HFFc6 (cell line): Measurements from ENCODE around the gene SMG6. TPM values are rescaled to one million over a fixed set of nuclear protein-coding genes. Genes with fewer than 3 reads are reported as not detected.
"Not testable (repeated sequence)": the region's sequence is repeated elsewhere in the genome, so short reads cannot be mapped to it uniquely, and the experiment has no call there.

ENCODE experiments used
- DNase-seq: peaks from one replicate; pipeline ENCODE4 v3.0.0-alpha.2; 2018
- H3K27ac Mint-ChIP-seq: 2 replicates; pipeline ENCODE4 v1.8.0; 2020; ENCODE audit warnings: mild to moderate bottlenecking, mixed read lengths
- H3K27me3 Mint-ChIP-seq: 2 replicates; pipeline ENCODE4 v1.8.0; 2021; ENCODE audit warnings: mild to moderate bottlenecking, moderate library complexity, mixed read lengths; ENCODE audit not compliant: insufficient read depth
- H3K36me3 Mint-ChIP-seq: 2 replicates; pipeline ENCODE4 v1.8.0; 2021; ENCODE audit warnings: low read depth, mixed read lengths
- H3K4me1 Mint-ChIP-seq: 2 replicates; pipeline ENCODE4 v1.8.0; 2020; ENCODE audit warnings: low read depth, mixed read lengths
- H3K4me3 Mint-ChIP-seq: 2 replicates; pipeline ENCODE4 v1.8.0; 2020; ENCODE audit warnings: mild to moderate bottlenecking, moderate library complexity, mixed read lengths
- H3K9me3 Mint-ChIP-seq: 2 replicates; pipeline ENCODE4 v1.8.0; 2020; ENCODE audit warnings: mild to moderate bottlenecking, mixed read lengths
- total RNA-seq, 6 experiments: library from RNA; stranded (reverse); fragmentation: NEBNext Ultra II Directional; extraction: Animal tissue kit (Norgen Biotek cat#: 25700); gene quantifications; 2 replicates in 1 of 6; 3 replicates in 5 of 6; pipeline ENCODE4 v1.2.3, GENCODE V29; 2021
- TF ChIP-seq, protein P1 (sequence below): fragments of 200-600 bp; sonication (generic); IDR thresholded peaks from 2 replicates; pipeline ENCODE4 v1.5.0; 2021; ENCODE audit warnings: antibody characterized with exemption, mild to moderate bottlenecking

The SMG6 gene
- total RNA-seq, 6 experiments from 2014 or later: 29.5 to 37.4 (median 31.8) TPM

DNA sequence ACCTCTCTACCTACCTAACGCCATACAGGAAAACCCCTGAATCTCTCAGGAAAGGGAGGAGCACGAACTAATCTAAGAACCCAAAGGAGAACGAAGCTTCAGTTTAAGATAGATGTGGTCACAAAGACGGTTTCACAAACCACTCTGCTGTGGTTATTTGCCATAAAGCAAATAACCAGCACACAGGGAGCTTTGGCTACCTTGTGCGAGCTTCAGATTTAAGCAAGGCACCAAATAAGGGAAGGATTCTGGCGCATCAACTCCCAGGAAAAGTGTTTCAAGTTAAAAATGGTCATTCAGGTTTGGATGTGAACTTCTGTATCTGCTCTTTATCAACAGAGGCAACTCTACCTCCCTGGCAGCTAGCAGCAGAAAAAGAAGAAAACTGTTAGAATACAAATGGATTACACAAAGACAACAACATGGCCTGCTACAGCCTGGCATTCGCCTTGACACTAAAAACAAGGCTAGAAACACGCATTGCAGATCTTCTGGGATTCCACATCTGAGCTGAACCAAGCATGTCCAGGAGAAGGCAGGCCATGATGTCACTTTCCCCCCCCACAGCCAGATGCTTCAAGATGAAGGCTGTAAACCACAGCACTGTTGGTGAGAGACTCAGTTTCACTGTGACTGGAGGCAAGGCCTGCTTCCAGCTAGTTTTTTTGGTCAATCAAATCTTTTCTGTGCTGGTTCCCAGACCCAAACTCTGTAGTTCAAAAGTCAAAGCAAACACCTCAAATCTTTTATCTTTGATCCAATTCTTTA lies 43.6 kb downstream of the SMG6 start:
- peak overlapping the region; percentile 46 for H3K27ac Mint-ChIP-seq
- H3K4me1 Mint-ChIP-seq: peaks cover 46% of the 10 kb centered on the region
- H3K36me3 Mint-ChIP-seq: peaks cover 22% of the 10 kb centered on the region
- H3K4me3 Mint-ChIP-seq: no peak overlapping the region
- no peak for DNase-seq
- no peaks in the 10 kb centered on the region for H3K27me3 Mint-ChIP-seq
- H3K9me3 Mint-ChIP-seq: no peaks in the 10 kb centered on the region
- TF ChIP-seq, protein P1, sequence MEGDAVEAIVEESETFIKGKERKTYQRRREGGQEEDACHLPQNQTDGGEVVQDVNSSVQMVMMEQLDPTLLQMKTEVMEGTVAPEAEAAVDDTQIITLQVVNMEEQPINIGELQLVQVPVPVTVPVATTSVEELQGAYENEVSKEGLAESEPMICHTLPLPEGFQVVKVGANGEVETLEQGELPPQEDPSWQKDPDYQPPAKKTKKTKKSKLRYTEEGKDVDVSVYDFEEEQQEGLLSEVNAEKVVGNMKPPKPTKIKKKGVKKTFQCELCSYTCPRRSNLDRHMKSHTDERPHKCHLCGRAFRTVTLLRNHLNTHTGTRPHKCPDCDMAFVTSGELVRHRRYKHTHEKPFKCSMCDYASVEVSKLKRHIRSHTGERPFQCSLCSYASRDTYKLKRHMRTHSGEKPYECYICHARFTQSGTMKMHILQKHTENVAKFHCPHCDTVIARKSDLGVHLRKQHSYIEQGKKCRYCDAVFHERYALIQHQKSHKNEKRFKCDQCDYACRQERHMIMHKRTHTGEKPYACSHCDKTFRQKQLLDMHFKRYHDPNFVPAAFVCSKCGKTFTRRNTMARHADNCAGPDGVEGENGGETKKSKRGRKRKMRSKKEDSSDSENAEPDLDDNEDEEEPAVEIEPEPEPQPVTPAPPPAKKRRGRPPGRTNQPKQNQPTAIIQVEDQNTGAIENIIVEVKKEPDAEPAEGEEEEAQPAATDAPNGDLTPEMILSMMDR: no peak

- H3K36me3 Mint-ChIP-seq: peaks cover 27% of the 10 kb centered on the region
- H3K4me3 Mint-ChIP-seq, DNase-seq, H3K9me3 Mint-ChIP-seq, H3K27ac Mint-ChIP-seq, H3K27me3 Mint-ChIP-seq: not testable (repeated sequence)
- peaks cover 37% of the 10 kb centered on the region for H3K4me1 Mint-ChIP-seq
Measured at GRCh38 chr17:2258830-2259229, 44.8 kb downstream of the SMG6 start.

DNA sequence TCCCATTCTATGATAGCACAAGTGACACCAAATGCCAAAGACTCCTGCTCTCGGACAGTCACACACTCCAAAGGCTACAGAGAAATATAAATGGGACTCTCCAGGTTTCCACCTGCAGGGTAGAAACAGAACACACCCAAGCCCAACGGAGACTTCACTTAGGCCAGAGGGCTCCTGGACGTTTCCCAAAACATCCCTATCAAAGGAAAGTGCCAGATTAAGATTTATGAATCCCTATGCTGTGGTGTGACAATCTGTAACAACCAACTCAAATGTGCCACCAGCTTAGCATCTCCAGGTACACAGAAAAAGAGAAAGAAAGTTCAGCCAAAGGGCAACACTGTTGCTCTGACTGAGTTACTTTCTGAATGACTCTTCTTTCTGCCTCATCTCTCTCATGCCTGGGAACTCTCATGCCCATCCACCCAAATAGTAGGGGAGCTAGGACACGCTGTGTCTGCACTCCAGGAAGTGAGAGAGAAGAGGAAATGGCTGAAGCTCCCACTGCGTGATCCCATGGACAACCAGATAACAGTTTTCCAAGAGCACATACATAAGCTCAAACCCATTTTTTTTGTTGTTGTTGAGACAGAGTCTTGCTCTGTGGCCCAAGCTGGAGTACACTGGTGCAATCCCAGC lies 49.7 kb downstream of the SMG6 start:
- H3K4me3 Mint-ChIP-seq: no peak overlapping the region
- peaks cover 46% of the 10 kb centered on the region for H3K4me1 Mint-ChIP-seq
- DNase-seq: no peak
- no peak overlapping the region for H3K27ac Mint-ChIP-seq
- no peaks in the 10 kb centered on the region for H3K9me3 Mint-ChIP-seq
- H3K27me3 Mint-ChIP-seq: peaks cover 3% of the 10 kb centered on the region; the same call in 1 of the 2 replicates
- TF ChIP-seq, protein P1: no peak
- H3K36me3 Mint-ChIP-seq: peaks cover 29% of the 10 kb centered on the region

DNA sequence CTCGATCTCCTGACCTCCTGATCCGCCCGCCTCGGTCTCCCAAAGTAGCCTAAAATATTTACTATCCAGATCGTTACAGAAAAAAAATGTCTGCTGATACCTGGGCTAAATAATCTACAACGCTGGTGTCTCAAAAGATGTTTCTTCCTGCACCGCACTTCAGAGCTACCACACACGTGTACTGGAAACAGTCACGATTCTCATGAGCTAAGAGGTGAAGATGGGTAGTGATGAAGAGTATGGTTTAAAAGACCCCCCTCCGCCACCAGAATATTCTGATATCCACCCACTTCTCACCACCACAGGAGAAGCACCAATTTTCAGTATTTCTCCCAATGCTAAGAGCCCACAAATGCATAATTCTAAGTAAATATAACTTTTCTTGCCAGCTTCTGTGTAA lies 50.2 kb downstream of the SMG6 start:
- Mint-ChIP-seq H3K27me3 (peaks cover 3% of the 10 kb centered on the region; the same call in 1 of the 2 replicates), H3K27ac (no peak overlapping the region), H3K36me3 (peaks cover 33% of the 10 kb centered on the region), H3K4me1 (peaks cover 51% of the 10 kb centered on the region), H3K9me3 (no peaks in the 10 kb centered on the region), H3K4me3 (no peak overlapping the region)
- TF ChIP-seq, protein P1: no peak
- no peak for DNase-seq

GRCh38 chr17:2251098-2251497 lies 52.5 kb downstream of the SMG6 start:
- no peak for DNase-seq
- H3K27me3 Mint-ChIP-seq: peaks cover 3% of the 10 kb centered on the region; the same call in 1 of the 2 replicates
- H3K27ac Mint-ChIP-seq: peak overlapping the region; percentile 94
- TF ChIP-seq, protein P1: no peak
- H3K36me3 Mint-ChIP-seq: peaks cover 34% of the 10 kb centered on the region
- no peaks in the 10 kb centered on the region for H3K9me3 Mint-ChIP-seq
- H3K4me1 Mint-ChIP-seq: peaks cover 54% of the 10 kb centered on the region
- H3K4me3 Mint-ChIP-seq: peak overlapping the region; percentile 57; the same call in 1 of the 2 replicates
